Activated T-cell treated with anti-CD3 and anti-CD28 coated beads, Interleukin-2, amount 50 U/mL, for 24 hours (primary cell): ENCODE results near the gene NAV1.

ENCODE experiments used
- DNase-seq: peaks from one replicate; pipeline ENCODE4 v3.0.0-alpha.2; 2020
- H3K27ac Mint-ChIP-seq: 2 replicates; pipeline ENCODE4 v1.8.0; 2020; ENCODE audit warnings: mild to moderate bottlenecking, mixed read lengths
- H3K27me3 Mint-ChIP-seq: 2 replicates; pipeline ENCODE4 v1.8.0; 2020; ENCODE audit warnings: mixed read lengths
- H3K36me3 Mint-ChIP-seq: 2 replicates; pipeline ENCODE4 v1.8.0; 2020; ENCODE audit warnings: low read depth, mixed read lengths
- H3K4me1 Mint-ChIP-seq: 2 replicates; pipeline ENCODE4 v1.8.0; 2020; ENCODE audit warnings: low read depth, mixed read lengths
- H3K4me3 Mint-ChIP-seq: 2 replicates; pipeline ENCODE4 v1.8.0; 2020; ENCODE audit warnings: mild to moderate bottlenecking, moderate library complexity, mixed read lengths
- H3K9me3 Mint-ChIP-seq: 2 replicates; pipeline ENCODE4 v1.8.0; 2020; ENCODE audit warnings: mixed read lengths

The NAV1 gene

GRCh38 chr1:201527879-201528278 lies 11.0 kb upstream of the NAV1 start:
- Mint-ChIP-seq H3K27me3 (peaks cover 5% of the 10 kb centered on the region), H3K4me3 (no peak overlapping the region), H3K4me1 (peaks cover 5% of the 10 kb centered on the region), H3K9me3 (no peaks in the 10 kb centered on the region), H3K36me3 (peaks cover 43% of the 10 kb centered on the region), H3K27ac (no peak overlapping the region)
- DNase-seq: no peak

GRCh38 chr1:201528631-201529252 lies 10.2 kb upstream of the NAV1 start:
- H3K9me3 Mint-ChIP-seq: no peaks in the 10 kb centered on the region
- peaks cover 44% of the 10 kb centered on the region for H3K36me3 Mint-ChIP-seq
- peaks cover 5% of the 10 kb centered on the region for H3K4me1 Mint-ChIP-seq
- no peak overlapping the region for H3K4me3 Mint-ChIP-seq
- no peak overlapping the region for H3K27ac Mint-ChIP-seq
- no peak for DNase-seq
- H3K27me3 Mint-ChIP-seq: peaks cover 5% of the 10 kb centered on the region

GRCh38 chr1:201530741-201531531 lies 8.0 kb upstream of the NAV1 start:
- H3K27ac Mint-ChIP-seq: peak overlapping the region; percentile 8
- H3K27me3 Mint-ChIP-seq: peaks cover 13% of the 10 kb centered on the region
- no peaks in the 10 kb centered on the region for H3K9me3 Mint-ChIP-seq
- H3K36me3 Mint-ChIP-seq: peaks cover 33% of the 10 kb centered on the region
- peak; percentile 55 for DNase-seq
- H3K4me1 Mint-ChIP-seq: peaks cover 12% of the 10 kb centered on the region
- H3K4me3 Mint-ChIP-seq: no peak overlapping the region

GRCh38 chr1:201531551-201532425 lies 7.1 kb upstream of the NAV1 start:
- no peak for DNase-seq
- peaks cover 12% of the 10 kb centered on the region for H3K4me1 Mint-ChIP-seq
- H3K4me3 Mint-ChIP-seq: no peak overlapping the region
- peaks cover 22% of the 10 kb centered on the region for H3K27me3 Mint-ChIP-seq
- H3K9me3 Mint-ChIP-seq: no peaks in the 10 kb centered on the region
- H3K27ac Mint-ChIP-seq: no peak overlapping the region
- H3K36me3 Mint-ChIP-seq: peaks cover 33% of the 10 kb centered on the region

- H3K4me1 Mint-ChIP-seq: peaks cover 17% of the 10 kb centered on the region
- H3K27me3 Mint-ChIP-seq: peaks cover 41% of the 10 kb centered on the region
- no peaks in the 10 kb centered on the region for H3K9me3 Mint-ChIP-seq
- peaks cover 28% of the 10 kb centered on the region for H3K36me3 Mint-ChIP-seq
- DNase-seq: no peak
- H3K27ac Mint-ChIP-seq: no peak overlapping the region
- no peak overlapping the region for H3K4me3 Mint-ChIP-seq
Observed at GRCh38 chr1:201533836-201534235, 5.1 kb upstream of the NAV1 start.

- H3K9me3 Mint-ChIP-seq: no peaks in the 10 kb centered on the region
- H3K27ac Mint-ChIP-seq: peak overlapping the region; percentile 74
- DNase-seq: no peak
- no peak overlapping the region for H3K4me3 Mint-ChIP-seq
- H3K4me1 Mint-ChIP-seq: peaks cover 27% of the 10 kb centered on the region
- H3K27me3 Mint-ChIP-seq: peaks cover 53% of the 10 kb centered on the region
- H3K36me3 Mint-ChIP-seq: peaks cover 20% of the 10 kb centered on the region
Observed at GRCh38 chr1:201535046-201535918, 3.6 kb upstream of the NAV1 start.

- peaks cover 26% of the 10 kb centered on the region for H3K4me1 Mint-ChIP-seq
- no peaks in the 10 kb centered on the region for H3K9me3 Mint-ChIP-seq
- peaks cover 59% of the 10 kb centered on the region for H3K27me3 Mint-ChIP-seq
- no peak for DNase-seq
- H3K36me3 Mint-ChIP-seq: peaks cover 14% of the 10 kb centered on the region
- H3K4me3 Mint-ChIP-seq: no peak overlapping the region
- no peak overlapping the region for H3K27ac Mint-ChIP-seq
Observed at GRCh38 chr1:201535919-201536245, 3.0 kb upstream of the NAV1 start.

GRCh38 chr1:201536558-201536957 lies 2.4 kb upstream of the NAV1 start:
- Mint-ChIP-seq H3K4me3 (no peak overlapping the region), H3K27ac (no peak overlapping the region), H3K27me3 (peaks cover 65% of the 10 kb centered on the region), H3K36me3 (peaks cover 11% of the 10 kb centered on the region), H3K4me1 (peaks cover 24% of the 10 kb centered on the region), H3K9me3 (no peaks in the 10 kb centered on the region)
- no peak for DNase-seq

- Mint-ChIP-seq H3K27me3 (peaks cover 69% of the 10 kb centered on the region), H3K4me3 (no peak overlapping the region)
- no peak for DNase-seq
Observed at GRCh38 chr1:201537028-201537427, 1.9 kb upstream of the NAV1 start.

GRCh38 chr1:201537467-201537866 lies 1.5 kb upstream of the NAV1 start:
- Mint-ChIP-seq H3K27ac (no peak overlapping the region), H3K4me3 (no peak overlapping the region), H3K4me1 (peaks cover 24% of the 10 kb centered on the region), H3K36me3 (peaks cover 9% of the 10 kb centered on the region), H3K9me3 (no peaks in the 10 kb centered on the region), H3K27me3 (peaks cover 73% of the 10 kb centered on the region)
- no peak for DNase-seq

More at GRCh38 chr1:201537028-201537427, 1.9 kb upstream of the NAV1 start:
- H3K9me3 Mint-ChIP-seq: no peaks in the 10 kb centered on the region
- H3K4me1 Mint-ChIP-seq: peaks cover 24% of the 10 kb centered on the region
- H3K27ac Mint-ChIP-seq: no peak overlapping the region
- H3K36me3 Mint-ChIP-seq: peaks cover 11% of the 10 kb centered on the region

GRCh38 chr1:201537891-201538611 lies 876 bp upstream of the NAV1 start:
- H3K27me3 Mint-ChIP-seq: peaks cover 69% of the 10 kb centered on the region
- H3K9me3 Mint-ChIP-seq: no peaks in the 10 kb centered on the region

GRCh38 chr1:201539561-201540431 lies 869 bp downstream of the NAV1 start:
- H3K4me1 Mint-ChIP-seq: peaks cover 24% of the 10 kb centered on the region
- H3K36me3 Mint-ChIP-seq: no peaks in the 10 kb centered on the region
- peak overlapping the region; percentile 66 for H3K4me3 Mint-ChIP-seq
- peaks cover 69% of the 10 kb centered on the region for H3K27me3 Mint-ChIP-seq
- DNase-seq: peak; percentile 34
- no peak overlapping the region for H3K27ac Mint-ChIP-seq
- H3K9me3 Mint-ChIP-seq: no peaks in the 10 kb centered on the region

More at GRCh38 chr1:201537891-201538611, 876 bp upstream of the NAV1 start:
- Mint-ChIP-seq H3K4me3 (peak overlapping the region; percentile 64), H3K4me1 (peaks cover 24% of the 10 kb centered on the region), H3K36me3 (peaks cover 4% of the 10 kb centered on the region), H3K27ac (no peak overlapping the region)
- DNase-seq: no peak
